H1 (cell line): ENCODE results near the gene ANK3. TPM values are rescaled to one million over a fixed set of nuclear protein-coding genes. Genes with fewer than 3 reads are reported as not detected.

Source experiments
- BRCA1 ChIP-seq: IDR thresholded peaks from 2 replicates; pipeline ENCODE4 v1.6.1; 2012; ENCODE audit warnings: low read depth, low read length, improper control_type of control experiment
- NRF1 ChIP-seq: IDR thresholded peaks from 2 replicates; pipeline ENCODE4 v1.6.1; 2011; ENCODE audit warnings: mild to moderate bottlenecking, low read depth, low read length, improper control_type of control experiment
- POLR2A ChIP-seq, 2 experiments: IDR thresholded peaks; 1 replicate in 1 of 2; 2 replicates in 1 of 2; pipeline ENCODE4 v1.6.1; 2011; ENCODE audit warnings: low read depth in 2 of 2, low read length in 2 of 2, mild to moderate bottlenecking in 2 of 2; ENCODE audit errors: control extremely low read depth in 1 of 2
- RBBP5 ChIP-seq: IDR thresholded peaks from 2 replicates; pipeline ENCODE4 v1.7.1; 2012; ENCODE audit warnings: low read depth, mild to moderate bottlenecking, inconsistent platforms, low read length, moderate library complexity, borderline replicate concordance
- TAF7 ChIP-seq: optimal IDR thresholded peaks from 2 replicates; pipeline ENCODE3; 2011; ENCODE audit warnings: low read depth, mild to moderate bottlenecking, inconsistent platforms, low read length, moderate library complexity, borderline replicate concordance
- TCF12 ChIP-seq: IDR thresholded peaks from 2 replicates; pipeline ENCODE4 v1.6.1; 2011; ENCODE audit warnings: low read depth, mild to moderate bottlenecking, low read length
- polyA plus RNA-seq, 7 experiments: library from polyadenylated mRNA; depleted of rRNA in 3 of 7; stranded (reverse) in 5 of 7; unstranded in 2 of 7; fragments of >200 nt in 5 of 7; fragments of 200-250 nt in 2 of 7; gene quantifications; 1 replicate in 5 of 7; 2 replicates in 1 of 7; 4 replicates in 1 of 7; pipeline versions ENCODE4 v1.2.1 to v1.2.3, GENCODE V29; 2011 to 2013; ENCODE audit warnings: missing spikeins in 2 of 7, mixed read lengths in 2 of 7
- total RNA-seq: library from RNA; stranded (reverse); fragmentation: NEBNext Ultra II Directional; extraction: Animal tissue kit (Norgen Biotek cat#: 25700); gene quantifications from 2 replicates; pipeline ENCODE4 v1.2.1, GENCODE V29; 2021
- TF ChIP-seq, protein P1 (sequence below): IDR thresholded peaks from 2 replicates; pipeline ENCODE4 v1.6.1; 2012; ENCODE audit warnings: inconsistent platforms

Gene ANK3
- total and polyA plus RNA-seq, 2 of the 8 experiments (the other 6 are each of a cell fraction or from before 2014, with no cell fraction given), result 18.1 to 67.9 TPM

DNA sequence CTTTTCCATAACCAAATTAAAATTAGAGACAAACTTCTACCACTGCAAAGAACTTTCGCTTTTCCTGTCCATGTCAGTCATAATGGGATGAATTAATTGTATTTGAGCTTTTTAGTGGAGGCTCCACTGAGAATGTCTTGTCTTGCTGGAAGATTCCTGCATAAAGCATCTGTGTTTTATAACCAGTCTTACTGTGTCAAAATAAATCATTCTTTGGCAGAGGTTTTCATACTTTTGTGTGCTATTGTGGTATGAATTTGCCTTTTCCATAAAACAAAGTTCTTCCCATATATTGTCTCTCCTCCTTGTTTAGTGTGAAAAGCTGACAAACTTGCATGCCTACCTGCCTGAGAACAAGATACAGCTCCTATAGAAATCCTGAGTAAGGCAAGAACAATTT is 358.5 kb downstream of the ANK3 start (continued):
- no peak for TF ChIP-seq RBBP5
- no peak for TF ChIP-seq BRCA1
- TF ChIP-seq POLR2A (IDR thresholded peaks at IDR 0.05; ENCODE audit: control extremely low read depth in 1 of 2, low read depth in 2 of 2, low read length in 2 of 2), result no peak
- TF ChIP-seq, protein P1, sequence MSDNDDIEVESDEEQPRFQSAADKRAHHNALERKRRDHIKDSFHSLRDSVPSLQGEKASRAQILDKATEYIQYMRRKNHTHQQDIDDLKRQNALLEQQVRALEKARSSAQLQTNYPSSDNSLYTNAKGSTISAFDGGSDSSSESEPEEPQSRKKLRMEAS, result no peak
- TF ChIP-seq TCF12, result no peak
- no peak for TF ChIP-seq NRF1
- no peak for TF ChIP-seq TAF7
